Measurements from ENCODE around the gene GABARAPL2. TPM values are rescaled to one million over a fixed set of nuclear protein-coding genes. Genes with fewer than 3 reads are reported as not detected.

The GABARAPL2 gene
- total RNA-seq, 1 donor from 2014 or later = 79.0 TPM

- Mint-ChIP-seq H3K36me3 (ENCODE audit: insufficient read depth) (peaks cover 24% of the 10 kb centered on the region), H3K27me3 (no peaks in the 10 kb centered on the region), H3K27ac (no peak overlapping the region), H3K4me3 (ENCODE audit: low read depth) (no peak overlapping the region), H3K4me1 (ENCODE audit: low read depth) (peaks cover 2% of the 10 kb centered on the region), H3K9me3 (ENCODE audit: low read depth) (no peaks in the 10 kb centered on the region)
- TF ChIP-seq CTCF (IDR thresholded peaks at IDR 0.05; ENCODE audit: unreplicated experiment) = no peak
- DNase-seq (ENCODE audit: low spot score, unreplicated experiment) = no peak
Measured at GRCh38 chr16:75576384-75576811, 10.2 kb downstream of the GABARAPL2 start.

GRCh38 chr16:75578212-75578611 lies 12.0 kb downstream of the GABARAPL2 start:
- DNase-seq (ENCODE audit: low spot score, unreplicated experiment) = no peak
- Mint-ChIP-seq H3K4me3 (ENCODE audit: low read depth) (no peak overlapping the region), H3K36me3 (ENCODE audit: insufficient read depth) (peaks cover 22% of the 10 kb centered on the region), H3K4me1 (ENCODE audit: low read depth) (peaks cover 2% of the 10 kb centered on the region), H3K9me3 (ENCODE audit: low read depth) (no peaks in the 10 kb centered on the region), H3K27me3 (no peaks in the 10 kb centered on the region), H3K27ac (no peak overlapping the region)
- TF ChIP-seq CTCF (IDR thresholded peaks at IDR 0.05; ENCODE audit: unreplicated experiment) = no peak

GRCh38 chr16:75578725-75579124 lies 12.5 kb downstream of the GABARAPL2 start:
- TF ChIP-seq CTCF (IDR thresholded peaks at IDR 0.05; ENCODE audit: unreplicated experiment) = no peak
- no peak overlapping the region for H3K27ac Mint-ChIP-seq
- H3K36me3 Mint-ChIP-seq (ENCODE audit: insufficient read depth) = peaks cover 19% of the 10 kb centered on the region
- H3K4me3 Mint-ChIP-seq (ENCODE audit: low read depth) = no peak overlapping the region
- no peaks in the 10 kb centered on the region for H3K27me3 Mint-ChIP-seq
- no peaks in the 10 kb centered on the region for H3K9me3 Mint-ChIP-seq (ENCODE audit: low read depth)
- no peak for DNase-seq (ENCODE audit: low spot score, unreplicated experiment)
- peaks cover 2% of the 10 kb centered on the region for H3K4me1 Mint-ChIP-seq (ENCODE audit: low read depth)

- H3K4me3 Mint-ChIP-seq (ENCODE audit: low read depth) = no peak overlapping the region
- H3K9me3 Mint-ChIP-seq (ENCODE audit: low read depth) = no peaks in the 10 kb centered on the region
- peaks cover 2% of the 10 kb centered on the region for H3K4me1 Mint-ChIP-seq (ENCODE audit: low read depth)
- peaks cover 18% of the 10 kb centered on the region for H3K36me3 Mint-ChIP-seq (ENCODE audit: insufficient read depth)
- TF ChIP-seq CTCF (IDR thresholded peaks at IDR 0.05; ENCODE audit: unreplicated experiment) = no peak
- no peaks in the 10 kb centered on the region for H3K27me3 Mint-ChIP-seq
- no peak overlapping the region for H3K27ac Mint-ChIP-seq
- DNase-seq (ENCODE audit: low spot score, unreplicated experiment) = no peak
Measured at GRCh38 chr16:75579281-75579834, 13.2 kb downstream of the GABARAPL2 start.

- Mint-ChIP-seq H3K36me3 (ENCODE audit: insufficient read depth) (peaks cover 9% of the 10 kb centered on the region), H3K9me3 (ENCODE audit: low read depth) (no peaks in the 10 kb centered on the region), H3K4me1 (ENCODE audit: low read depth) (peaks cover 2% of the 10 kb centered on the region), H3K27me3 (no peaks in the 10 kb centered on the region), H3K27ac (no peak overlapping the region), H3K4me3 (ENCODE audit: low read depth) (no peak overlapping the region)
- no peak for DNase-seq (ENCODE audit: low spot score, unreplicated experiment)
- no peak for TF ChIP-seq CTCF (IDR thresholded peaks at IDR 0.05; ENCODE audit: unreplicated experiment)
Measured at GRCh38 chr16:75584108-75584507, 17.9 kb downstream of the GABARAPL2 start.
